Measurements from ENCODE around the gene C9orf72. TPM values are rescaled to one million over a fixed set of nuclear protein-coding genes. Genes with fewer than 3 reads are reported as not detected.

C9orf72 gene
- total and polyA plus RNA-seq, 7 donors, result 10.5 to 26.8 (median 19.4) TPM

DNA sequence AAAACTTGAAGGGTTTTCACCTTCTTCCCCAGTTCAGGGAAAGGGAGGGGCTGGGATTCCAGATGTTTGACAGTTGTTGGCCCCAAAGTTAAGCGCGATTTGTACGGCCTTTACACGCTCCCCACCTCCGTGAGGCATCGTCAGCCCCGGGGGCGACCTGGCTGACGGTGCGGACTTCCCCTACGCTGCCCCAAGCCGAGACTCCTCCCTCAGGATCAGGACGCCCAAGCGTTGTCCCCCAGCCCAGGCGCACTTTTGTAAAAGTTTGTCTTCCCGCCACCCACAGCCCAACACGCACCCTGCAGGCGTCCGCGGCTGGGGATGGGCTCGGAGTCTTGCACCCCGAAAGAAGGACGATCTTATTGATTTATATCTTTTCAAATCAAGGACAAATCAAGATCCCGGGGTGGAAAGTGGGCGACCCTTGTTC, 44.4 kb downstream of the C9orf72 start:
- TF ChIP-seq, protein P1, sequence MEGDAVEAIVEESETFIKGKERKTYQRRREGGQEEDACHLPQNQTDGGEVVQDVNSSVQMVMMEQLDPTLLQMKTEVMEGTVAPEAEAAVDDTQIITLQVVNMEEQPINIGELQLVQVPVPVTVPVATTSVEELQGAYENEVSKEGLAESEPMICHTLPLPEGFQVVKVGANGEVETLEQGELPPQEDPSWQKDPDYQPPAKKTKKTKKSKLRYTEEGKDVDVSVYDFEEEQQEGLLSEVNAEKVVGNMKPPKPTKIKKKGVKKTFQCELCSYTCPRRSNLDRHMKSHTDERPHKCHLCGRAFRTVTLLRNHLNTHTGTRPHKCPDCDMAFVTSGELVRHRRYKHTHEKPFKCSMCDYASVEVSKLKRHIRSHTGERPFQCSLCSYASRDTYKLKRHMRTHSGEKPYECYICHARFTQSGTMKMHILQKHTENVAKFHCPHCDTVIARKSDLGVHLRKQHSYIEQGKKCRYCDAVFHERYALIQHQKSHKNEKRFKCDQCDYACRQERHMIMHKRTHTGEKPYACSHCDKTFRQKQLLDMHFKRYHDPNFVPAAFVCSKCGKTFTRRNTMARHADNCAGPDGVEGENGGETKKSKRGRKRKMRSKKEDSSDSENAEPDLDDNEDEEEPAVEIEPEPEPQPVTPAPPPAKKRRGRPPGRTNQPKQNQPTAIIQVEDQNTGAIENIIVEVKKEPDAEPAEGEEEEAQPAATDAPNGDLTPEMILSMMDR (IDR thresholded peaks at IDR 0.05), result no peak

DNA sequence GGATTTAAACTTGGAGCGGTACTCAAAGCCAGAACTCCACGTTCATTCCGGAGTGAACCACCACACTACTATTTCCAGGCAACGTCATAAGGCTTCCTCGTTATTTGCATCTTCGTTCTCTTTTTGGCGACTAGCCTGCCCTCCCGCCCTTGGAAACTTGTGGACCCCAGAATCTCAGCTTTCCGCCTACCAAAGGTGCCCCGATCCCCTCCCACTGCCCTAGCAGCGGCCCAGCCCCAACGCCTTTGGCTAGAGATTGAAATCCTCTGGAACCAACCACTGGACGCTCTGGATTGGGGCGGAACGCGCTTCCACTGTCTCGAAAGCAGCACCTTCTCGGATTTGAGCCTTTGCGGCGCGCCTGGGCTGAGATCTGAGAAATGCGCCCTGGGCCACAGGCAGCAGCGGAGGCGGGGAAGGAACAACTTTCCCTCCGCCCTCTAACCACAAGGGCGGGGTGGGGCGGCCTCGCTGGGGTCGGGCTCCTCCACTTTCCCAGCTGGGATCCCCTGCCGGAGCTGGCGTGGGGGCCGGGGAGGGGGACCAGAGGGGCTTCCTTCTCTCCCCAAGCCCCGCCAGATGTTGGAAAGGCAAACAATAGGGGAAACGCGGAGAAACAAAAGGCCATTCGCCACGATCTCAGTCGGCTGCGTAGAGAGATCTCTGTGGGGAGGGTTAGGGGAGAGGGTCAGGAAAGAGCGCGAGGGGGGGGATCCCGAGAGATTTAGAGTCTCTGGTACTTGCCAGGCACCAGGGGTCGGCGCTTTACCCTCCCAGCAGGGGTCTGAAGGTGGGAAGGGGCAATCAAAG, 45.0 kb downstream of the C9orf72 start:
- TF ChIP-seq, protein P1 (IDR thresholded peaks at IDR 0.05), result no peak
- Histone ChIP-seq H3K4me3 (peak overlapping the region; percentile 83), H3K27me3 (ENCODE audit: insufficient read depth in 3 of 3, low read length in 2 of 3) (no peaks in the 10 kb centered on the region), H3K36me3 (ENCODE audit: insufficient read depth in 1 of 2, low read depth in 1 of 2) (no peaks in the 10 kb centered on the region), H3K4me1 (no peaks in the 10 kb centered on the region), H3K27ac (peak overlapping the region; percentile 77), H3K9me3 (no peaks in the 10 kb centered on the region)
- peak; percentile 71 to 87 (median 80) for ATAC-seq
- peak; percentile 79 to 87 for DNase-seq
- intact Hi-C loops (cut with DNase I), result loop anchor here (2.0 to 5.0 kb wide), 5 partner anchors 41 to 195 kb away; no protein-coding TSS in a partner anchor
- 3 to 9% (median 7%) methylated on average over 43 to 44 of the region's 44 CpGs for WGBS, 3 donors

More for the DNA sequence above, 44.4 kb downstream of the C9orf72 start:
- Histone ChIP-seq H3K27me3 (ENCODE audit: insufficient read depth in 3 of 3, low read length in 2 of 3) (no peaks in the 10 kb centered on the region), H3K9me3 (no peaks in the 10 kb centered on the region), H3K27ac (peak overlapping the region; percentile 77), H3K36me3 (ENCODE audit: insufficient read depth in 1 of 2, low read depth in 1 of 2) (no peaks in the 10 kb centered on the region), H3K4me3 (peak overlapping the region; percentile 83), H3K4me1 (no peaks in the 10 kb centered on the region)
- intact Hi-C loops (cut with DNase I), result loop anchor here (2.0 to 5.0 kb wide), 5 partner anchors 42 to 196 kb away; no protein-coding TSS in a partner anchor
- ATAC-seq (peak; percentile 64 to 75 (median 67)), DNase-seq (peak; percentile 47 to 76)
- WGBS, 3 donors, result 0 to 1% (median 0%) methylated on average over 25 of the region's 25 CpGs

DNA sequence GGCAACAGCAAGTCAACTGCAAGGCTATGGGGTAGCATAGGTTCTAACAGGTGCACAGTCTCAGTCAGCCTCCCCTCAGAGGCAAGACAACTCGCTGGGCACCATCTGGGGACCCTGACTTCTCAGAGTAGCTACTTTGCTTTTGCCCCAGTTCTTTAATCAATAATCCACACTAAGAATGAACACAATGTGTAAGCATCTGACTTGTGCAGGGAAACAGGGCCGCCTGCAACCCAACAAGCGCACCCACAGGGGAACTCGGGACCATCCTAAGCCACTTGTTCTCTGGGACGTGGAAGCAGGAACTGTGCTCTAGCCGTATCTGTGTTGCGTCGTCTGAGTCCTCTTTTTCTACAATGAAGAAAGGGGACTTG, 45.6 kb downstream of the C9orf72 start:
- intact Hi-C loops (cut with DNase I), result loop anchor here (2.0 to 5.0 kb wide), 6 partner anchors 15 to 195 kb away; no protein-coding TSS in a partner anchor
- no peaks in the 10 kb centered on the region for H3K27me3 ChIP-seq (ENCODE audit: insufficient read depth in 3 of 3, low read length in 2 of 3)
- no peaks in the 10 kb centered on the region for H3K36me3 ChIP-seq (ENCODE audit: insufficient read depth in 1 of 2, low read depth in 1 of 2)
- ATAC-seq (no peak), DNase-seq (no peak)
- TF ChIP-seq, protein P1 (IDR thresholded peaks at IDR 0.05), result no peak
- H3K9me3 ChIP-seq, result no peaks in the 10 kb centered on the region
- 48 to 59% (median 49%) methylated on average over 8 of the region's 8 CpGs for whole genome bisulfite sequencing, 3 donors
- H3K27ac ChIP-seq, result peak overlapping the region; percentile 77
- H3K4me1 ChIP-seq, result no peaks in the 10 kb centered on the region
- H3K4me3 ChIP-seq, result peak overlapping the region; percentile 83

DNA sequence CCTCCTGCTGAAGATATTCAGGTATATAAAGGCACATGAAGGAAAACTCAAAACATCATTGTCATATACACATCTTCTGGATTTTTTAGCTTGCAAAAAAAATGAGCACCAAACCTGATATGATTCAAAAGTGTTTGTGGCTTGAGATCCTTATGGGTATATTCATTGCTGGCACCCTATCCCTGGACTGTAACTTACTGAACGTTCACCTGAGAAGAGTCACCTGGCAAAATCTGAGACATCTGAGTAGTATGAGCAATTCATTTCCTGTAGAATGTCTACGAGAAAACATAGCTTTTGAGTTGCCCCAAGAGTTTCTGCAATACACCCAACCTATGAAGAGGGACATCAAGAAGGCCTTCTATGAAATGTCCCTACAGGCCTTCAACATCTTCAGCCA, 49.0 kb downstream of the C9orf72 start, which contains the start of gene IFNK:
Gene IFNK, plus strand, starts transcription at position 55 of the 400 bp plus-strand sequence. Its CDS starts 47 bp downstream, at position 102.
- ATAC-seq, result no peak
- Histone ChIP-seq H3K27me3 (ENCODE audit: insufficient read depth in 3 of 3, low read length in 2 of 3) (no peaks in the 10 kb centered on the region), H3K4me1 (no peaks in the 10 kb centered on the region), H3K36me3 (ENCODE audit: insufficient read depth in 1 of 2, low read depth in 1 of 2) (no peaks in the 10 kb centered on the region), H3K27ac (no peak within 1 kb of the TSS), H3K4me3 (no peak within 1 kb of the TSS), H3K9me3 (no peaks in the 10 kb centered on the region)
- no peak for DNase-seq
- 86 to 91% (median 89%) methylated on average over 2 of the region's 2 CpGs for WGBS, 3 donors
- intact Hi-C loops (cut with DNase I), result no loop called here
- TF ChIP-seq, protein P1 (IDR thresholded peaks at IDR 0.05), result no peak

Data from psoas muscle (tissue), 8 donors.